Spleen (tissue), 11 donors: ENCODE results near the gene SERTAD3. TPM values are rescaled to one million over a fixed set of nuclear protein-coding genes. Genes with fewer than 3 reads are reported as not detected.

Experiments
- DNase-seq: peaks from one replicate; pipeline ENCODE4 v3.0.0-alpha.2; 2020
- H3K27ac ChIP-seq, 8 donors: fragments of 200-600 bp; sonication (generic) in 7 of 8; 1 replicate in 4 of 8; 2 replicates in 4 of 8; pipeline versions ENCODE4 v1.5.0 to v1.8.0; 2016 to 2021; ENCODE audit warnings: inconsistent platforms in 4 of 8, mild to moderate bottlenecking in 4 of 8, moderate library complexity in 1 of 8
- H3K27me3 ChIP-seq, 7 donors: fragments of 200-600 bp; sonication (generic) in 6 of 7; replicated peaks in 1 of 7; 1 replicate in 4 of 7; 2 replicates in 3 of 7; pipeline versions ENCODE4 v1.5.0 to v1.8.0; 2016 to 2021; ENCODE audit warnings: inconsistent platforms in 3 of 7, mild to moderate bottlenecking in 1 of 7
- H3K36me3 ChIP-seq, 6 donors: fragments of 200-600 bp; sonication (generic) in 5 of 6; 1 replicate in 4 of 6; 2 replicates in 2 of 6; pipeline versions ENCODE4 v1.5.0 to v1.8.0; 2016 to 2021; ENCODE audit warnings: inconsistent platforms in 2 of 6
- H3K4me1 ChIP-seq, 6 donors: fragments of 200-600 bp; sonication (generic) in 5 of 6; 1 replicate in 3 of 6; 2 replicates in 3 of 6; pipeline versions ENCODE4 v1.5.0 to v1.8.0; 2016 to 2021; ENCODE audit warnings: inconsistent platforms in 3 of 6
- H3K4me3 ChIP-seq, 8 donors: fragments of 200-600 bp; sonication (generic) in 7 of 8; 1 replicate in 4 of 8; 2 replicates in 4 of 8; pipeline versions ENCODE4 v1.5.0 to v1.8.0; 2016 to 2021; ENCODE audit warnings: inconsistent platforms in 4 of 8, mild to moderate bottlenecking in 4 of 8, moderate library complexity in 2 of 8
- H3K9me3 ChIP-seq, 8 donors: fragments of 200-600 bp; sonication (generic) in 7 of 8; 1 replicate in 4 of 8; 2 replicates in 4 of 8; pipeline versions ENCODE4 v1.5.0 to v1.8.0; 2016 to 2021; ENCODE audit warnings: inconsistent platforms in 4 of 8
- POLR2A ChIP-seq, 3 donors: fragments of 450-650 bp; IDR thresholded peaks; one replicate each; pipeline ENCODE4 v1.5.1; 2017; ENCODE audit warnings: antibody characterized with exemption in 3 of 3, mild to moderate bottlenecking in 1 of 3
- POLR2AphosphoS5 ChIP-seq, 3 donors: sonication (generic); formaldehyde crosslinking; IDR thresholded peaks; one replicate each; pipeline ENCODE4 v1.5.1; 2017; ENCODE audit warnings: antibody characterized with exemption in 3 of 3
- WGBS, 5 donors: extraction: QIAGEN DNeasy Blood & Tissue Kit in 3 of 5; methylation state at CpG; one replicate each; pipeline versions ENCODE4 v1.1.5 to v1.1.7; 2013 to 2018; 5-methylcytosine and 5-hydroxymethylcytosine counted together
- intact Hi-C: fragments of 100-400 bp; cut with DNase I; formaldehyde crosslinking; loops from one replicate; pipeline ENCODE4 v1.15.0; 2023; ENCODE audit warnings: low total_unique reads
- polyA plus RNA-seq, 3 donors: library from polyadenylated mRNA; stranded (reverse); fragments of 200-250 nt; gene quantifications; one replicate each; pipeline ENCODE4 v1.2.1, GENCODE V29; 2013
- small RNA-seq, 4 donors: library from RNA; depleted of rRNA; stranded (forward); fragments of <200 nt; gene quantifications; one replicate each; pipeline ENCODE3, GENCODE V24; 2016
- total RNA-seq, 7 donors: library from RNA; depleted of rRNA in 3 of 7; stranded (reverse); fragments of >200 nt in 3 of 7; fragmentation: NEBNext Ultra II Directional in 4 of 7; extraction: Animal tissue kit (Norgen Biotek cat#: 25700) in 4 of 7; gene quantifications; one replicate each; pipeline versions ENCODE4 v1.1.0 to v1.2.1, GENCODE V29; 2016 to 2021
- TF ChIP-seq, protein P1 (sequence below), 11 experiments: fragments of 200-600 bp in 7 of 11; fragments of 450-650 bp in 4 of 11; sonication (generic) in 4 of 11; IDR thresholded peaks in 8 of 11; conservative IDR thresholded peaks in 3 of 11; 1 replicate in 7 of 11; 2 replicates in 4 of 11; pipeline versions ENCODE4 v1.4.0 to v1.8.0; 2016 to 2021; ENCODE audit warnings: antibody characterized with exemption in 11 of 11, inconsistent platforms in 4 of 11, mild to moderate bottlenecking in 1 of 11
- donor health status: healthy with polysubstance abuse.
- donor health status: DM: no; HTN: no; CAD: no; lungs with moderate emphysema.
- donor health status: DM: no; HTN: no; CAD: no.
- donor health status: Bipolar disorder and iron deficiency.
- donor health status: healthy.
- donor health status: DM: no; HTN: no; CAD: no.
- donor health status: DM: yes; HTN: yes; CAD: no.

SERTAD3 gene
- total and polyA plus RNA-seq, 10 donors, result 21.5 to 51.4 (median 28.6) TPM

DNA sequence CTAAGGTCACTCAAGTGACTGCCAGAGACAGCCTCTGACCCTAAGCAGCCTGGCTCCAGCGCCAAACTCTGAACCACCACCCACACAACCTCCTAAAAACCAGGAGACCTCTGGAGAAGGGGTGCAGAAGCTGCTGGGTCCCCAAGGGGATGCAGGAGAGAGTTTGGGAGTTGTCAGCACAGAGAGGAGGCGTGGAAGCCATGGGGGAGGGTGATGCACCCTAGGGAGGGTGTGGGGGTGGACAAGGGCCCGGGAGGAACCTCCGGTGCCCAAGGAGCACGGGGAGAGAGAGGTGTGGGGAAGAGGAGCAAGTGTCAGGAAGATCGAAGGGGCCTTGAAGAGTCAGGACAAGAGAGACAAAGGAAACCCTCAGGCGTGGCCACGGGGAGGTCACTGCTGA lies 52.0 kb downstream of the SERTAD3 start:
- no peak overlapping the region for H3K4me3 ChIP-seq
- no peak for DNase-seq
- H3K27me3 ChIP-seq, result no peaks in the 10 kb centered on the region
- H3K4me1 ChIP-seq, result no peaks in the 10 kb centered on the region
- H3K36me3 ChIP-seq, result peaks cover 0 to under 1% (median 0%) of the 10 kb centered on the region in 6 donors
- intact Hi-C loops, result no loop called here
- H3K9me3 ChIP-seq, result no peaks in the 10 kb centered on the region
- TF ChIP-seq POLR2AphosphoS5 (IDR thresholded peaks at IDR 0.05) (no peak), POLR2A (IDR thresholded peaks at IDR 0.05) (no peak)
- TF ChIP-seq, protein P1, sequence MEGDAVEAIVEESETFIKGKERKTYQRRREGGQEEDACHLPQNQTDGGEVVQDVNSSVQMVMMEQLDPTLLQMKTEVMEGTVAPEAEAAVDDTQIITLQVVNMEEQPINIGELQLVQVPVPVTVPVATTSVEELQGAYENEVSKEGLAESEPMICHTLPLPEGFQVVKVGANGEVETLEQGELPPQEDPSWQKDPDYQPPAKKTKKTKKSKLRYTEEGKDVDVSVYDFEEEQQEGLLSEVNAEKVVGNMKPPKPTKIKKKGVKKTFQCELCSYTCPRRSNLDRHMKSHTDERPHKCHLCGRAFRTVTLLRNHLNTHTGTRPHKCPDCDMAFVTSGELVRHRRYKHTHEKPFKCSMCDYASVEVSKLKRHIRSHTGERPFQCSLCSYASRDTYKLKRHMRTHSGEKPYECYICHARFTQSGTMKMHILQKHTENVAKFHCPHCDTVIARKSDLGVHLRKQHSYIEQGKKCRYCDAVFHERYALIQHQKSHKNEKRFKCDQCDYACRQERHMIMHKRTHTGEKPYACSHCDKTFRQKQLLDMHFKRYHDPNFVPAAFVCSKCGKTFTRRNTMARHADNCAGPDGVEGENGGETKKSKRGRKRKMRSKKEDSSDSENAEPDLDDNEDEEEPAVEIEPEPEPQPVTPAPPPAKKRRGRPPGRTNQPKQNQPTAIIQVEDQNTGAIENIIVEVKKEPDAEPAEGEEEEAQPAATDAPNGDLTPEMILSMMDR (IDR thresholded peaks at IDR 0.05 in 8 of 11, conservative IDR thresholded peaks at IDR 0.05 in 3 of 11), result no peak
- whole genome bisulfite sequencing, 5 donors, result 66 to 79% (median 74%) methylated on average over 8 of the region's 8 CpGs
- H3K27ac ChIP-seq, result no peak overlapping the region

Small RNAs within 50 kb of the gene (small RNA-seq; reads per million reads assigned to genes)
- gene RF00017, result 0 reads per million in 4 donors

Other genes starting within 250 kb of the SERTAD3 start
- gene TTC9B, start 226.0 kb downstream of the SERTAD3 start, total RNA-seq, result not detected
- gene TTC9B, start 226.0 kb downstream of the SERTAD3 start, polyA plus RNA-seq, result not detected
- gene CCNP, start 217.6 kb downstream of the SERTAD3 start, total RNA-seq, result under 1 TPM in 2 of 7 donors, not detected in 5; 0.43 to 0.47 TPM
- under 1 TPM; 0.18 to 0.43 (median 0.26) TPM for gene CCNP, start 217.6 kb downstream of the SERTAD3 start, polyA plus RNA-seq
- 100 to 1,000 TPM in 4 of 7 donors, 10 to 100 TPM in 3; 95.1 to 134 (median 112) TPM for gene AKT2, start 159.0 kb downstream of the SERTAD3 start, total RNA-seq
- gene AKT2, start 159.0 kb downstream of the SERTAD3 start, polyA plus RNA-seq, result 10 to 100 TPM; 28.8 to 75.7 (median 37.1) TPM
- 10 to 100 TPM; 10.2 to 21.9 (median 13.2) TPM for gene C19orf47, start 95.9 kb downstream of the SERTAD3 start, total RNA-seq
- 10 to 100 TPM in 1 of 3 donors, 1 to 10 TPM in 2; 8.2 to 14.7 (median 8.5) TPM for gene C19orf47, start 95.9 kb downstream of the SERTAD3 start, polyA plus RNA-seq
- gene PLD3, start 95.6 kb downstream of the SERTAD3 start, total RNA-seq, result 100 to 1,000 TPM; 187 to 589 (median 326) TPM
- 100 to 1,000 TPM in 1 of 3 donors, 10 to 100 TPM in 2; 61.3 to 120 (median 81.6) TPM for gene PLD3, start 95.6 kb downstream of the SERTAD3 start, polyA plus RNA-seq
- gene HIPK4, start 54.2 kb downstream of the SERTAD3 start, total RNA-seq, result under 1 TPM in 1 of 7 donors, not detected in 6; 0.19 TPM
- under 1 TPM in 1 of 3 donors, not detected in 2; 0.08 TPM for gene HIPK4, start 54.2 kb downstream of the SERTAD3 start, polyA plus RNA-seq
- gene PRX, start 31.0 kb downstream of the SERTAD3 start, total RNA-seq, result 1 to 10 TPM; 1.7 to 3.4 (median 3.0) TPM
- 1 to 10 TPM in 1 of 3 donors, under 1 TPM in 2; 0.50 to 1.8 (median 0.56) TPM for gene PRX, start 31.0 kb downstream of the SERTAD3 start, polyA plus RNA-seq
- gene SERTAD1, start 18.3 kb downstream of the SERTAD3 start, total RNA-seq, result 10 to 100 TPM in 6 of 7 donors, 1 to 10 TPM in 1; 9.8 to 19.7 (median 13.2) TPM
- 10 to 100 TPM in 1 of 3 donors, 1 to 10 TPM in 2; 8.5 to 14.9 (median 9.4) TPM for gene SERTAD1, start 18.3 kb downstream of the SERTAD3 start, polyA plus RNA-seq
- gene BLVRB, start 21.4 kb upstream of the SERTAD3 start, total RNA-seq, result 100 to 1,000 TPM in 6 of 7 donors, 10 to 100 TPM in 1; 92.3 to 243 (median 179) TPM
- gene BLVRB, start 21.4 kb upstream of the SERTAD3 start, polyA plus RNA-seq, result 100 to 1,000 TPM in 2 of 3 donors, 10 to 100 TPM in 1; 90.6 to 215 (median 136) TPM
- 1 to 10 TPM in 3 of 7 donors, under 1 TPM in 4; 0.32 to 2.3 (median 0.85) TPM for gene SPTBN4, start 22.7 kb upstream of the SERTAD3 start, total RNA-seq
- under 1 TPM; 0.30 to 0.61 (median 0.35) TPM for gene SPTBN4, start 22.7 kb upstream of the SERTAD3 start, polyA plus RNA-seq
- 100 to 1,000 TPM; 127 to 282 (median 151) TPM for gene SHKBP1, start 132.5 kb upstream of the SERTAD3 start, total RNA-seq
- gene SHKBP1, start 132.5 kb upstream of the SERTAD3 start, polyA plus RNA-seq, result 100 to 1,000 TPM; 102 to 164 (median 152) TPM
- 100 to 1,000 TPM in 6 of 7 donors, 10 to 100 TPM in 1; 66.0 to 197 (median 186) TPM for gene LTBP4, start 157.0 kb upstream of the SERTAD3 start, total RNA-seq
- gene LTBP4, start 157.0 kb upstream of the SERTAD3 start, polyA plus RNA-seq, result 100 to 1,000 TPM in 1 of 3 donors, 10 to 100 TPM in 2; 26.5 to 107 (median 34.3) TPM
- gene NUMBL, start 246.3 kb upstream of the SERTAD3 start, total RNA-seq, result 10 to 100 TPM; 12.1 to 27.4 (median 14.8) TPM
- 10 to 100 TPM in 1 of 3 donors, 1 to 10 TPM in 2; 3.2 to 10.6 (median 3.5) TPM for gene NUMBL, start 246.3 kb upstream of the SERTAD3 start, polyA plus RNA-seq